22Rv1 (cell line): ENCODE results near the gene SPINT1.

Experiments
- ZFX ChIP-seq: fragments of 450-650 bp; IDR thresholded peaks from 2 replicates; pipeline ENCODE4 v1.6.1; 2017; ENCODE audit warnings: antibody characterized with exemption, borderline replicate concordance
- TF ChIP-seq, protein P1 (sequence below): fragments of 450-650 bp; IDR thresholded peaks from 2 replicates; pipeline ENCODE4 v1.5.1; 2017; ENCODE audit warnings: mild to moderate bottlenecking

DNA sequence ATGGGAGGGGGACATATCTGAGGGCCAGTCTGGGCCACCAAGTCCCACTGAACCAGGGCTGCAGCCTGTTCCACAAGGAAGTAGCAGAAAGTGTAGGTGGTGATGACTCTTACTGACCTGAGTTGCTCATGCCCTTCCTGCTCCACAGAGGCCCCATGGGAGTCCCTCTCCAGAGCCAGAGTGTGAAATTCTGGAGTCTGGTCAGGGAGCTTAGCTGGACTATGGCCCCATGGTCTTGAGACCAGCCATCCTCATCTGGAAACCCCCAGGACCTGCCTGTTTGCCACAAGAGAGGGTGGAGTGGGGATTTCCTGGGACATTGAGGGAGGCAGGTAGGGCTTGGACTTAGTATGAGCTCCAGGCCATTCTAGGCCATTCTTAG, 3.0 kb downstream of the SPINT1 start:
- TF ChIP-seq, protein P1, sequence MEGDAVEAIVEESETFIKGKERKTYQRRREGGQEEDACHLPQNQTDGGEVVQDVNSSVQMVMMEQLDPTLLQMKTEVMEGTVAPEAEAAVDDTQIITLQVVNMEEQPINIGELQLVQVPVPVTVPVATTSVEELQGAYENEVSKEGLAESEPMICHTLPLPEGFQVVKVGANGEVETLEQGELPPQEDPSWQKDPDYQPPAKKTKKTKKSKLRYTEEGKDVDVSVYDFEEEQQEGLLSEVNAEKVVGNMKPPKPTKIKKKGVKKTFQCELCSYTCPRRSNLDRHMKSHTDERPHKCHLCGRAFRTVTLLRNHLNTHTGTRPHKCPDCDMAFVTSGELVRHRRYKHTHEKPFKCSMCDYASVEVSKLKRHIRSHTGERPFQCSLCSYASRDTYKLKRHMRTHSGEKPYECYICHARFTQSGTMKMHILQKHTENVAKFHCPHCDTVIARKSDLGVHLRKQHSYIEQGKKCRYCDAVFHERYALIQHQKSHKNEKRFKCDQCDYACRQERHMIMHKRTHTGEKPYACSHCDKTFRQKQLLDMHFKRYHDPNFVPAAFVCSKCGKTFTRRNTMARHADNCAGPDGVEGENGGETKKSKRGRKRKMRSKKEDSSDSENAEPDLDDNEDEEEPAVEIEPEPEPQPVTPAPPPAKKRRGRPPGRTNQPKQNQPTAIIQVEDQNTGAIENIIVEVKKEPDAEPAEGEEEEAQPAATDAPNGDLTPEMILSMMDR, result no peak
- TF ChIP-seq ZFX, result no peak
